RCC 7860 (cell line): ENCODE data around the gene RASA4.
"Not testable (repeated sequence)": the region's sequence is repeated elsewhere in the genome, so short reads cannot be mapped to it uniquely, and the experiment has no call there.

Source experiments
- DNase-seq: peaks from one replicate; pipeline ENCODE4 v3.0.0-alpha.2; 2015; ENCODE audit warnings: low spot score
- FAIRE-seq: peaks from 2 replicates; lab custom pipeline; 2012; peaks lifted over from hg19 to GRCh38; lab: Jason Lieb, UNC

RASA4 gene

GRCh38 chr7:102546353-102546752 is 70.2 kb downstream of the RASA4 start:
- DNase-seq: not testable (repeated sequence)
- peak; percentile 82 for FAIRE-seq

- not testable (repeated sequence) for DNase-seq, FAIRE-seq
Observed at GRCh38 chr7:102545288-102545687, 71.3 kb downstream of the RASA4 start.

- DNase-seq, FAIRE-seq: not testable (repeated sequence)
Observed at GRCh38 chr7:102544372-102544771, 72.2 kb downstream of the RASA4 start.

- FAIRE-seq, DNase-seq: not testable (repeated sequence)
Observed at GRCh38 chr7:102543596-102543995, 73.0 kb downstream of the RASA4 start, which contains the start of gene UPK3BL2. Gene UPK3BL2, minus strand, starts transcription at chr7:102543696. Its CDS starts 60 bp downstream, at chr7:102543636.

- not testable (repeated sequence) for DNase-seq, FAIRE-seq
Observed at GRCh38 chr7:102542771-102543170, 73.8 kb downstream of the RASA4 start.

GRCh38 chr7:102542083-102542482 is 74.5 kb downstream of the RASA4 start:
- DNase-seq, FAIRE-seq: not testable (repeated sequence)

GRCh38 chr7:102540604-102541003 is 76.0 kb downstream of the RASA4 start:
- not testable (repeated sequence) for FAIRE-seq, DNase-seq

- not testable (repeated sequence) for FAIRE-seq, DNase-seq
Observed at GRCh38 chr7:102535062-102535615, 81.4 kb downstream of the RASA4 start.

GRCh38 chr7:102532127-102532526 is 84.4 kb downstream of the RASA4 start:
- FAIRE-seq: not testable (repeated sequence)

GRCh38 chr7:102531583-102531982 is 85.0 kb downstream of the RASA4 start:
- FAIRE-seq, DNase-seq: not testable (repeated sequence)

More at GRCh38 chr7:102532127-102532526, 84.4 kb downstream of the RASA4 start:
- DNase-seq: not testable (repeated sequence)

GRCh38 chr7:102527822-102528793 is 88.4 kb downstream of the RASA4 start:
- not testable (repeated sequence) for DNase-seq, FAIRE-seq

- DNase-seq, FAIRE-seq: not testable (repeated sequence)
Observed at GRCh38 chr7:102527182-102527581, 89.4 kb downstream of the RASA4 start.

GRCh38 chr7:102524803-102525202 is 91.8 kb downstream of the RASA4 start:
- DNase-seq, FAIRE-seq: not testable (repeated sequence)
